Activated T-cell treated with anti-CD3 and anti-CD28 coated beads, Interleukin-2, amount 50 U/mL, for 72 hours (primary cell): ENCODE measurements around the gene DHDH. TPM values are rescaled to one million over a fixed set of nuclear protein-coding genes. Genes with fewer than 3 reads are reported as not detected.
"Not testable (repeated sequence)": the region's sequence is repeated elsewhere in the genome, so short reads cannot be mapped to it uniquely, and the experiment has no call there.

Experiments used
- ATAC-seq, 2 donors: fragments of 150-1000 bp; cut with Tn5 transposase; replicated peaks in 1 of 2; 2 replicates each; pipeline ENCODE4 v1.10.0; 2021; ENCODE audit warnings: moderate library complexity in 2 of 2, mild to moderate bottlenecking in 1 of 2
- DNase-seq, 2 donors: peaks; one replicate each; pipeline ENCODE4 v3.0.0; 2021 to 2022; ENCODE audit warnings: mixed read lengths in 1 of 2
- H3K27ac Mint-ChIP-seq: one replicate; pipeline ENCODE4 v1.8.0; 2022; ENCODE audit warnings: mild to moderate bottlenecking, moderate library complexity, mixed read lengths
- H3K27me3 Mint-ChIP-seq: one replicate; pipeline ENCODE4 v1.8.0; 2022; ENCODE audit warnings: low read depth, mixed read lengths
- H3K36me3 Mint-ChIP-seq, 2 donors: one replicate each; pipeline ENCODE4 v1.8.0; 2022; ENCODE audit warnings: mixed read lengths in 2 of 2, mild to moderate bottlenecking in 1 of 2; ENCODE audit not compliant: insufficient read depth in 2 of 2
- H3K4me1 Mint-ChIP-seq: one replicate; pipeline ENCODE4 v1.8.0; 2022; ENCODE audit warnings: low read depth, mixed read lengths
- H3K4me3 Mint-ChIP-seq, 2 donors: one replicate each; pipeline ENCODE4 v1.8.0; 2022; ENCODE audit warnings: mild to moderate bottlenecking in 2 of 2, mixed read lengths in 2 of 2, moderate library complexity in 2 of 2
- H3K9me3 Mint-ChIP-seq, 2 donors: one replicate each; pipeline ENCODE4 v1.8.0; 2022; ENCODE audit warnings: mixed read lengths in 2 of 2
- total RNA-seq, 2 donors: library from RNA; stranded (reverse); gene quantifications; one replicate each; pipeline ENCODE4 v1.2.3, GENCODE V29; 2022

The DHDH gene
- total RNA-seq, 2 donors from 2014 or later, result 3.2 to 3.6 TPM

DNA sequence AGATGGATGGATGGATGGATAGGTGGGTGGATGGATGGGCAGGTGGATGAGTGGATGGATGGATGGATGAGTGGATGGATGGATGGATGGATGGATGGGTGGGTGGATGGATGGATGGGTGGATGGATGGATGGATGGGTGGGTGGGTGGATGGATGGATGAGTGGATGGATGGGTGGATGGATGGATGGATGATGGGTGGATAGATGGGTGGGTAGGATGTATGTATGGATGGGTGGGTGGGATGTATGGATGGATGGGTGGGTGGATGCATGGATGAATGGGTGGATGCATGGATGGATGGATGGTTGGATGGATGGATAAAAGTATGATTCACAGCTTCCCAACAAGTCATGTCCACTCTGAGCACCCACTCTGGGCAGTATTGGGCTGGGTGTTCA, 29.7 kb upstream of the DHDH start:
- not testable (repeated sequence) for DNase-seq

DNA sequence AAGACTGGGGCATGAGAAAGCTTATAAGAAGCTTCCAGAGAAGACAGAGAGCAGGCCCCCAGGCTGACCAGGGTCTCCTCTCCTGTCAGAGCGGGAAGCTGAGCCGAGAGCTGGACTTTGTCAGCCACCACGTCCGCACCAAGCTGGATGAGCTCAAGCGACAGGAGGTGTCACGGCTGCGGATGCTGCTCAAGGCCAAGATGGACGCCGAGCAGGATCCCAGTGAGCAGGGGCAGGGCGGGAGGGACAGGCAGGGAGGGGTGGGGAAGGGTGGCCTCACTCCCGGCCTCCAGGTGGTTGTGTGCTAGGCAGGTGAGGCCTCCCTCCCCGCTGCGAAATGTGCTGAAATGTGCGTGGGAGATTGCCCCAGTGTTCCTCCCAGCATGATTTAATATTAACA, 27.8 kb upstream of the DHDH start:
- DNase-seq (no peak), ATAC-seq (no peak)
- H3K27me3 Mint-ChIP-seq, result no peaks in the 10 kb centered on the region
- no peak overlapping the region for H3K27ac Mint-ChIP-seq
- no peak overlapping the region for H3K4me3 Mint-ChIP-seq
- no peaks in the 10 kb centered on the region for H3K9me3 Mint-ChIP-seq
- H3K4me1 Mint-ChIP-seq, result peaks cover 21% of the 10 kb centered on the region
- peaks cover 15 to 24% of the 10 kb centered on the region in 2 donors for H3K36me3 Mint-ChIP-seq

More for the DNA sequence above, 29.7 kb upstream of the DHDH start:
- not testable (repeated sequence) for H3K27me3 Mint-ChIP-seq, H3K9me3 Mint-ChIP-seq, H3K4me3 Mint-ChIP-seq, H3K27ac Mint-ChIP-seq, ATAC-seq
- H3K4me1 Mint-ChIP-seq, result peaks cover 33% of the 10 kb centered on the region
- peaks cover 18 to 24% of the 10 kb centered on the region in 2 donors for H3K36me3 Mint-ChIP-seq

DNA sequence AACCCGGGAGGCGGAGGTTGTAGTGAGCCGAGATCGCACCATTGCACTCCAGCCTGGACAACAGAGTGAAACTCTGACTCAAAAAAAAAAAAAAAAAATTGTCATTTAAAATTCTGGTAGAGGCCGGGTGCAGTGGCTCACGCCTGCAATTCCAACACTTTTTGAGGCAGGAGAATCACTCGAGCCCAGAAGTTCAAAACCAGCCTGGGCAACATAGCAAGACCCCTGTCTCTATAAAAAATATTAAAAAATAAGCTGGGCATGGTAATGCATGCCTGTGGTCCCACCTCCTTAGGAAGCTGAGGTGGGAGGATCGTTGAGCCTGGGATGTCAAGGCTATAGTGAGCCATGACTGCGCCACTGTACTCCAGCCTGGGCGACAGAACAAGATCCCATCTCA, 27.2 kb upstream of the DHDH start:
- Mint-ChIP-seq H3K27me3 (no peaks in the 10 kb centered on the region), H3K4me3 (no peak overlapping the region), H3K36me3 (peaks cover 15 to 23% of the 10 kb centered on the region in 2 donors), H3K9me3 (no peaks in the 10 kb centered on the region), H3K27ac (no peak overlapping the region), H3K4me1 (peaks cover 15% of the 10 kb centered on the region)
- no peak for DNase-seq
- no peak for ATAC-seq

DNA sequence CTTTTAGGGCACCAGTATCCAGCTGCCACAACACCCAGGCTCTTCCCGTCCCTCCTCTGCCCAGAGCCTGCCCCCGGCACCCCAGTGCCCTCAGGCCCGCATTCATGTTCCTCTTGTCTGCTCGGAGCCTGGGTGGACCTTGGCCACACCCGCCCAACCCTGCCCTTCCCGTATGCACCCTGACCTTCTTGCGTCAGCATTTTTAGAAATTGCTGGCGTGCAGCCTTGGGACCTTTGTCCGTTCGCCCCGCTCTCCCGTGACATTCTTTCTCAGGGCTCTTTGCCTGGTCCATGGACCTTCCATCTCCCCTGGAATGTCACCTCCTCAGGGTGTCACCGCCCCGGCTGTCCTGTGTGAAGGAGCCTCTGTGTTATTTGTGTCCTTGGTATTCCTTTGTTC, 25.8 kb upstream of the DHDH start:
- peaks cover 1% of the 10 kb centered on the region for H3K4me1 Mint-ChIP-seq
- H3K9me3 Mint-ChIP-seq, result no peaks in the 10 kb centered on the region
- ATAC-seq (no peak), DNase-seq (no peak)
- no peak overlapping the region for H3K27ac Mint-ChIP-seq
- no peaks in the 10 kb centered on the region for H3K27me3 Mint-ChIP-seq
- no peak overlapping the region for H3K4me3 Mint-ChIP-seq
- H3K36me3 Mint-ChIP-seq, result peaks cover 11 to 26% of the 10 kb centered on the region in 2 donors

DNA sequence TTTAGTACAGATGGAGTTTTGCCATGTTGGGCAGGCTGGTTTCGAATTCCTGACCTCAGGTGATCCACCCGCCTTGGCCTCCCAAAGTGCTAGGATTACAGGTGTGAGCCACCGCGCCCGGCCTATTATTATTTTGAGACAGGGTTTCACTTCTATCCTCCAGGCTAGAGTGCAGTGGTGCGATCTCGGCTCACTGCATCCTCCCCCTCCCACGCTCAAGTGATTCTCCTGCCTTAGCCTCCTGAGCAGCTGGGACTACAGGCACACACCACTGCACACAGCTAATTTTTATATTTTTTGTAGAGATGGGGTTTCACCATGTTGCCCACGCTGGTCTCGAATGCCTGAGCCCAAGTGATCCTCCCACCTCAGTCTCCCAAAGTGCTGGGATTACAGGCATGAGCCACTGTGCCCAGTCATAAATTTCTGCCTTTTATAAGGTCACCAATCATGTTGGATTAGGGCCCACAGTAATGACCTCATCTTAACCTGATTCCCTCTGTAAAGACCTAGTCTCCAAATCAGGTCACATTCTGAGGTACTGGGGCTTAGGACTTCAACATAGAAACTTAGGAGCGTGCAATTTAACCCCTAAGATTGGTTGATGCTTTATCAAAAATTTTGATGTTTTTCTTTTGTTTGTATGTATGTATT, 23.9 kb upstream of the DHDH start:
- DNase-seq, H3K9me3 Mint-ChIP-seq, H3K4me3 Mint-ChIP-seq, ATAC-seq, H3K4me1 Mint-ChIP-seq, H3K27me3 Mint-ChIP-seq, H3K27ac Mint-ChIP-seq: not testable (repeated sequence)
- peaks cover 17 to 33% of the 10 kb centered on the region in 2 donors for H3K36me3 Mint-ChIP-seq

GRCh38 chr19:48910803-48911202, 22.7 kb upstream of the DHDH start:
- H3K36me3 Mint-ChIP-seq, result peaks cover 14 to 31% of the 10 kb centered on the region in 2 donors
- no peaks in the 10 kb centered on the region for H3K4me1 Mint-ChIP-seq
- no peak for ATAC-seq
- no peaks in the 10 kb centered on the region for H3K9me3 Mint-ChIP-seq
- DNase-seq, result no peak
- no peak overlapping the region for H3K27ac Mint-ChIP-seq
- H3K27me3 Mint-ChIP-seq, result no peaks in the 10 kb centered on the region
- H3K4me3 Mint-ChIP-seq, result no peak overlapping the region

- Mint-ChIP-seq H3K36me3 (peaks cover 14 to 30% of the 10 kb centered on the region in 2 donors), H3K27me3 (no peaks in the 10 kb centered on the region), H3K4me3 (no peak overlapping the region), H3K27ac (no peak overlapping the region), H3K9me3 (no peaks in the 10 kb centered on the region), H3K4me1 (no peaks in the 10 kb centered on the region)
- ATAC-seq (peak; percentile 45 to 57), DNase-seq (no peak)
Observed at GRCh38 chr19:48913114-48913889, 20.2 kb upstream of the DHDH start.

DNA sequence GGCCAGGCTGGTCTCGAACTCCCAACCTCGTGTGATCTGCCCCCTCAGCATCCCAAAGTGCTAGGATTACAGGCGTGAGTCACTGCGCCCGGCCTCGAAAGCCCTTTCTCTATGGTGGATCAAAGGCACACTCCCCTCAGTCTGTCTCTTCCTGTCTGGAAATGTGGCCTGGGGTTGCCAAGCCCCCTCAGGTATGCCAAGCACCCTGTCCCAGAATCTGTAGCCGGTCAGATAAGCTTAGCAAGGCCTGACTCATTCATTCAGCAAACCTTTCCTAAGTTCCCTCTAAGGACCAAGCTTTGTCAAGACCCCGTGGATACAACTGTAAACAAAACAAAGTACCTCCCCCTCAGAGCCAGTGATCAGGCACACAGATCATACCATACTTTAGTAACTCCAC, 19.3 kb upstream of the DHDH start:
- no peak overlapping the region for H3K27ac Mint-ChIP-seq
- ATAC-seq (no peak), DNase-seq (no peak)
- H3K36me3 Mint-ChIP-seq, result peaks cover 16 to 35% of the 10 kb centered on the region in 2 donors
- no peaks in the 10 kb centered on the region for H3K9me3 Mint-ChIP-seq
- no peaks in the 10 kb centered on the region for H3K27me3 Mint-ChIP-seq
- H3K4me1 Mint-ChIP-seq, result no peaks in the 10 kb centered on the region
- no peak overlapping the region for H3K4me3 Mint-ChIP-seq

- Mint-ChIP-seq H3K27me3 (no peaks in the 10 kb centered on the region), H3K27ac (no peak overlapping the region), H3K4me3 (no peak overlapping the region), H3K9me3 (no peaks in the 10 kb centered on the region), H3K4me1 (no peaks in the 10 kb centered on the region), H3K36me3 (peaks cover 16 to 31% of the 10 kb centered on the region in 2 donors)
- DNase-seq (no peak), ATAC-seq (no peak)
Observed at GRCh38 chr19:48915757-48916156, 17.7 kb upstream of the DHDH start.

DNA sequence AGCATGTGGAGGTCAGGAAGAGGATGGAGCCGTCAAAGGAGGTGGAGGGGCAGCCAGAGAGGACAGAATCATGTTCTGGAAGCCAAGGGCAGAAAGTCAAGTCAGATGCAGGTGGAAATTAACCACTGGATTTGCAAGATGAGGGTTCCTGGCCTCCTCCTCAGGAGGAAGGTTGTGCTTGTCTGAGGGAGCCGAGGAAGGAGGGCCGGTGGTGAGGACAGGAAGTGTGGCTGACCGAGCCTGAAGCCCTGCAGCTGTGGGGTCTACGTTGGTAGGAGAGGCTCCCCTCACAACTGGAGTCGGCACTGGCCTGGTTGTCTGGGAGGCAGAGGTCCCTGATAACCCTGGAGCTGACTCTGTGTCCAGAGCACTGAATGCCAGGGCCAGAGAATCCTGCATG, 15.4 kb upstream of the DHDH start:
- Mint-ChIP-seq H3K4me3 (no peak overlapping the region), H3K9me3 (no peaks in the 10 kb centered on the region), H3K36me3 (peaks cover 11 to 24% of the 10 kb centered on the region in 2 donors), H3K27ac (no peak overlapping the region), H3K27me3 (no peaks in the 10 kb centered on the region), H3K4me1 (no peaks in the 10 kb centered on the region)
- DNase-seq (no peak), ATAC-seq (no peak)

- no peak overlapping the region for H3K27ac Mint-ChIP-seq
- no peak for DNase-seq
- H3K4me1 Mint-ChIP-seq, result no peaks in the 10 kb centered on the region
- no peak overlapping the region for H3K4me3 Mint-ChIP-seq
- peak in 1 of 2 donors; percentile 43 for ATAC-seq
- H3K27me3 Mint-ChIP-seq, result no peaks in the 10 kb centered on the region
- peaks cover 11 to 27% of the 10 kb centered on the region in 2 donors for H3K36me3 Mint-ChIP-seq
- H3K9me3 Mint-ChIP-seq, result no peaks in the 10 kb centered on the region
Observed at GRCh38 chr19:48918801-48919247, 14.7 kb upstream of the DHDH start.

GRCh38 chr19:48919271-48919670, 14.2 kb upstream of the DHDH start:
- DNase-seq, ATAC-seq, H3K4me1 Mint-ChIP-seq, H3K27me3 Mint-ChIP-seq, H3K4me3 Mint-ChIP-seq, H3K9me3 Mint-ChIP-seq, H3K27ac Mint-ChIP-seq: not testable (repeated sequence)
- H3K36me3 Mint-ChIP-seq, result peaks cover 8 to 24% of the 10 kb centered on the region in 2 donors

DNA sequence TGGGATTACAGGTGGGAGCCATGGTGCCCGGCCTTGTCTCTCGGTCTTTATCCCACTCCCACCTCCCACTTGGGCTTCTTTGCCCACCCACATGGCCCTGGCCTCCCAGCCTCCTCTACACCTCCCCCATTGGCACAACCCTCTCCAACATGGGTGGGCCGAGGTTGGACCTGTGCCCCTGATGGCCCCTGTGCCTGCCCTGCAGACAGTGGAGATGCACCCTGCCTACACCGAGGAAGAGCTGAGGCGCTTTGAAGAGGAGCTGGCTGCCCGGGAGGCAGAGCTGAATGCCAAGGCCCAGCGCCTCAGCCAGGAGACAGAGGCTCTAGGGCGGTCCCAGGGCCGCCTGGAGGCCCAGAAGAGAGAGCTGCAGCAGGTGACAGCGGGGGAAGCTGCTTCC, 12.6 kb upstream of the DHDH start:
- H3K4me1 Mint-ChIP-seq, result no peaks in the 10 kb centered on the region
- no peak overlapping the region for H3K27ac Mint-ChIP-seq
- no peak overlapping the region for H3K4me3 Mint-ChIP-seq
- H3K9me3 Mint-ChIP-seq, result no peaks in the 10 kb centered on the region
- no peaks in the 10 kb centered on the region for H3K27me3 Mint-ChIP-seq
- ATAC-seq (no peak), DNase-seq (no peak)
- H3K36me3 Mint-ChIP-seq, result peaks cover 6 to 19% of the 10 kb centered on the region in 2 donors
